Activated T-cell treated with anti-CD3 and anti-CD28 coated beads, Interleukin-2, amount 50 U/mL, for 1 hour (primary cell): ENCODE results near the gene ASAH2.
"Not testable (repeated sequence)": the region's sequence is repeated elsewhere in the genome, so short reads cannot be mapped to it uniquely, and the experiment has no call there.

Experiments used
- DNase-seq: peaks from one replicate; pipeline ENCODE4 v3.0.0-alpha.2; 2020

Gene ASAH2

GRCh38 chr10:50250096-50250854 is 1.0 kb downstream of the ASAH2 start:
- DNase-seq, result no peak

- DNase-seq, result no peak
Measured at GRCh38 chr10:50248598-50248997, 2.7 kb downstream of the ASAH2 start.

- DNase-seq, result no peak
Measured at GRCh38 chr10:50248062-50248461, 3.3 kb downstream of the ASAH2 start.

- DNase-seq, result no peak
Measured at GRCh38 chr10:50244201-50244600, 7.1 kb downstream of the ASAH2 start.

GRCh38 chr10:50242777-50243176 is 8.5 kb downstream of the ASAH2 start:
- no peak for DNase-seq

GRCh38 chr10:50241478-50241877 is 9.8 kb downstream of the ASAH2 start:
- DNase-seq, result not testable (repeated sequence)

- DNase-seq, result no peak
Measured at GRCh38 chr10:50234486-50234885, 16.8 kb downstream of the ASAH2 start.

- DNase-seq, result no peak
Measured at GRCh38 chr10:50232261-50232639, 19.1 kb downstream of the ASAH2 start.

- no peak for DNase-seq
Measured at GRCh38 chr10:50231515-50232260, 19.6 kb downstream of the ASAH2 start.

- DNase-seq, result no peak
Measured at GRCh38 chr10:50229460-50229859, 21.9 kb downstream of the ASAH2 start.

- DNase-seq, result no peak
Measured at GRCh38 chr10:50228672-50229071, 22.6 kb downstream of the ASAH2 start.

GRCh38 chr10:50226610-50227009 is 24.7 kb downstream of the ASAH2 start:
- no peak for DNase-seq

GRCh38 chr10:50224330-50224952 is 26.9 kb downstream of the ASAH2 start:
- DNase-seq, result no peak

GRCh38 chr10:50222199-50222598 is 29.1 kb downstream of the ASAH2 start:
- no peak for DNase-seq

GRCh38 chr10:50221470-50221869 is 29.8 kb downstream of the ASAH2 start:
- DNase-seq, result no peak

- DNase-seq, result no peak
Measured at GRCh38 chr10:50219646-50220045, 31.7 kb downstream of the ASAH2 start.

GRCh38 chr10:50219200-50219599 is 32.1 kb downstream of the ASAH2 start:
- DNase-seq, result no peak

GRCh38 chr10:50216894-50217293 is 34.4 kb downstream of the ASAH2 start:
- no peak for DNase-seq

GRCh38 chr10:50216418-50216817 is 34.9 kb downstream of the ASAH2 start:
- no peak for DNase-seq

- no peak for DNase-seq
Measured at GRCh38 chr10:50211670-50212069, 39.6 kb downstream of the ASAH2 start.

- DNase-seq, result no peak
Measured at GRCh38 chr10:50210876-50211275, 40.4 kb downstream of the ASAH2 start.
